ENCODE results near the gene GPATCH2L.

Gene GPATCH2L

GRCh38 chr14:76136476-76137110 is 15.1 kb upstream of the GPATCH2L start:
- in situ Hi-C loops (cut with MboI; ENCODE audit: low pct_unique_long_range_greater_than_20kb, low sequenced_read_pairs, unreplicated experiment), result no loop called here

GRCh38 chr14:76138119-76138757 is 13.5 kb upstream of the GPATCH2L start:
- TF ChIP-seq CTCF (IDR thresholded peaks at IDR 0.05; ENCODE audit: extremely low read depth, insufficient read depth, missing control alignments), result no peak
- in situ Hi-C loops (cut with MboI; ENCODE audit: low pct_unique_long_range_greater_than_20kb, low sequenced_read_pairs, unreplicated experiment), result no loop called here
- no peak for DNase-seq (ENCODE audit: low spot score)

More at GRCh38 chr14:76136476-76137110, 15.1 kb upstream of the GPATCH2L start:
- no peak for DNase-seq (ENCODE audit: low spot score)
- no peak for TF ChIP-seq CTCF (IDR thresholded peaks at IDR 0.05; ENCODE audit: extremely low read depth, insufficient read depth, missing control alignments)

GRCh38 chr14:76138758-76139723 is 12.7 kb upstream of the GPATCH2L start:
- in situ Hi-C loops (cut with MboI; ENCODE audit: low pct_unique_long_range_greater_than_20kb, low sequenced_read_pairs, unreplicated experiment), result no loop called here
- no peak for TF ChIP-seq CTCF (IDR thresholded peaks at IDR 0.05; ENCODE audit: extremely low read depth, insufficient read depth, missing control alignments)
- DNase-seq (ENCODE audit: low spot score), result no peak

GRCh38 chr14:76143642-76144041 is 8.1 kb upstream of the GPATCH2L start:
- no peak for DNase-seq (ENCODE audit: low spot score)
- in situ Hi-C loops (cut with MboI; ENCODE audit: low pct_unique_long_range_greater_than_20kb, low sequenced_read_pairs, unreplicated experiment), result no loop called here
- TF ChIP-seq CTCF (IDR thresholded peaks at IDR 0.05; ENCODE audit: extremely low read depth, insufficient read depth, missing control alignments), result no peak

- DNase-seq (ENCODE audit: low spot score), result no peak
- no peak for TF ChIP-seq CTCF (IDR thresholded peaks at IDR 0.05; ENCODE audit: extremely low read depth, insufficient read depth, missing control alignments)
- in situ Hi-C loops (cut with MboI; ENCODE audit: low pct_unique_long_range_greater_than_20kb, low sequenced_read_pairs, unreplicated experiment), result no loop called here
Observed at GRCh38 chr14:76146976-76147375, 4.7 kb upstream of the GPATCH2L start.

- no peak for TF ChIP-seq CTCF (IDR thresholded peaks at IDR 0.05; ENCODE audit: extremely low read depth, insufficient read depth, missing control alignments)
- DNase-seq (ENCODE audit: low spot score), result no peak
- in situ Hi-C loops (cut with MboI; ENCODE audit: low pct_unique_long_range_greater_than_20kb, low sequenced_read_pairs, unreplicated experiment), result no loop called here
Observed at GRCh38 chr14:76149196-76149595, 2.5 kb upstream of the GPATCH2L start.

All from GM13977 (cell line).